Measurements from ENCODE around the gene EP400. TPM values are rescaled to one million over a fixed set of nuclear protein-coding genes. Genes with fewer than 3 reads are reported as not detected.

Gene EP400
- total RNA-seq, 1 experiment from 2014 or later, result 61.7 TPM

DNA sequence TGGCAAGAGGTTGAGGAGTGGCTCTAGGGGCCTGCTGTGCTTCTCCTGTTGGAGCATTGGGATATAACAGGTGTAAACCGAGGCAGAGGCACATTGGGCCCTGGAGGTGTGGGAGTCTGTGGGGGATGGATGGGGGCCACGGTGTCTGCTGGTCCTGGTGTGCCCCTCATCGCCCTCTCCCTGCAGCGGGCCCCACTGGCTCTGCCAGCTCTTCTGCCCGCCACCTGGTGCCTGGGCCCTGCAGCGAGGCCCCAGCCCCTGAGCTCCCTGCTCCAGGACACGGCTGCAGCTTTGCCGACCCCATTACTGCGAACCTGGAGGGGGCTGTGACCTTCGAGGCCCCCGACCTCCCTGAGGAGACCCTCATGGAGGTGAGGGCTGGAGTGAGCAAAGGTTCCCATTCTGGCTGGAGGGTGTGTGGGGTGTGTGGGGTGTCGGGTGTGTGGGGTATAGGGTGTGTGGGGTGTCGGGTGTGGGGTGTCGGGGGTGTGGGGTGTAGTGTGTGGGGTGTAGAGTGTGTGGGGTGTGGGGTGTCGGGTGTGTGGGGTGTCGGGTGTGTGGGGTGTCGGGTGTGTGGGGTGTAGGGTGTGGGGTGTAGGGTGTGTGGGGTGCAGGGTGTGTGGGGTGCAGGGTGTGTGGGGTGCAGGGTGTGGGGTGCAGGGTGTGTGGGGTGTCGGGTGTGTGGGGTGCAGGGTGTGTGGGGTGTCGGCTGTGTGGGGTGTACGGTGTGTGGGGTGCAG is 31.3 kb upstream of the EP400 start:
- no peak overlapping the region for H3T11ph ChIP-seq (ENCODE audit: low read length)
- H3K18ac ChIP-seq (ENCODE audit: insufficient read length, low read depth, low read length), result no peak overlapping the region
- H2BK120ac ChIP-seq (ENCODE audit: low read depth, low read length, poor library complexity, severe bottlenecking), result no peak overlapping the region
- Mint-ChIP-seq H3K4me1 (no peaks in the 10 kb centered on the region), H3K4me3 (no peak overlapping the region), H3K36me3 (ENCODE audit: insufficient read depth in 1 of 3, low read depth in 3 of 3) (peaks cover 4 to 52% (median 40%) of the 10 kb centered on the region in 3 experiments), H3K27me3 (ENCODE audit: low read depth) (no peaks in the 10 kb centered on the region), H3K27ac (no peak overlapping the region), H3K9me3 (no peaks in the 10 kb centered on the region)
- no peak overlapping the region for H4K91ac ChIP-seq (ENCODE audit: insufficient read length, low read depth, low read length)
- H3K56ac ChIP-seq (ENCODE audit: insufficient read length, low read depth, low read length), result no peak overlapping the region
- no peak overlapping the region for H4K8ac ChIP-seq (replicated peaks; ENCODE audit: insufficient read length, low read depth, low read length)
- no peaks in the 10 kb centered on the region for H3K79me2 ChIP-seq (ENCODE audit: insufficient read depth, low read length)
- no peak overlapping the region for H3K4ac ChIP-seq (ENCODE audit: low read depth, low read length)
- WGBS (ENCODE audit: extremely low coverage, insufficient read length, low lambda C conversion rate), result 100% methylated on average over 2 of the region's 20 CpGs
- TF ChIP-seq, protein P1, sequence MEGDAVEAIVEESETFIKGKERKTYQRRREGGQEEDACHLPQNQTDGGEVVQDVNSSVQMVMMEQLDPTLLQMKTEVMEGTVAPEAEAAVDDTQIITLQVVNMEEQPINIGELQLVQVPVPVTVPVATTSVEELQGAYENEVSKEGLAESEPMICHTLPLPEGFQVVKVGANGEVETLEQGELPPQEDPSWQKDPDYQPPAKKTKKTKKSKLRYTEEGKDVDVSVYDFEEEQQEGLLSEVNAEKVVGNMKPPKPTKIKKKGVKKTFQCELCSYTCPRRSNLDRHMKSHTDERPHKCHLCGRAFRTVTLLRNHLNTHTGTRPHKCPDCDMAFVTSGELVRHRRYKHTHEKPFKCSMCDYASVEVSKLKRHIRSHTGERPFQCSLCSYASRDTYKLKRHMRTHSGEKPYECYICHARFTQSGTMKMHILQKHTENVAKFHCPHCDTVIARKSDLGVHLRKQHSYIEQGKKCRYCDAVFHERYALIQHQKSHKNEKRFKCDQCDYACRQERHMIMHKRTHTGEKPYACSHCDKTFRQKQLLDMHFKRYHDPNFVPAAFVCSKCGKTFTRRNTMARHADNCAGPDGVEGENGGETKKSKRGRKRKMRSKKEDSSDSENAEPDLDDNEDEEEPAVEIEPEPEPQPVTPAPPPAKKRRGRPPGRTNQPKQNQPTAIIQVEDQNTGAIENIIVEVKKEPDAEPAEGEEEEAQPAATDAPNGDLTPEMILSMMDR (conservative IDR thresholded peaks at IDR 0.05), result no peak
- peaks cover 3% of the 10 kb centered on the region for H4K20me1 ChIP-seq (ENCODE audit: control insufficient read depth, insufficient read depth, insufficient read length)
- H3K23me2 ChIP-seq (ENCODE audit: insufficient read length, low read depth, low read length, poor library complexity, severe bottlenecking), result no peaks in the 10 kb centered on the region
- H4K5ac ChIP-seq (ENCODE audit: insufficient read length, low read depth, low read length), result no peak overlapping the region
- no peaks in the 10 kb centered on the region for H3K9me3 ChIP-seq (ENCODE audit: control insufficient read depth, low read depth, low read length)
- no peak overlapping the region for H2AFZ ChIP-seq (ENCODE audit: low read length)
- no peak overlapping the region for H3K23ac ChIP-seq (ENCODE audit: insufficient read length, low read depth, low read length)
- H3K79me1 ChIP-seq (ENCODE audit: insufficient read depth, low read depth, low read length, poor library complexity, severe bottlenecking), result no peaks in the 10 kb centered on the region
- no peak overlapping the region for H2BK15ac ChIP-seq (ENCODE audit: low read depth, low read length)
- H3K27ac ChIP-seq (ENCODE audit: insufficient read length, low read depth, low read length), result no peak overlapping the region
- no peak overlapping the region for H3K9ac ChIP-seq (ENCODE audit: extremely low read depth, insufficient read length, low read length)
- H3K27me3 ChIP-seq (ENCODE audit: insufficient read depth, low read length), result no peaks in the 10 kb centered on the region
- H2BK20ac ChIP-seq (ENCODE audit: low read depth, low read length, poor library complexity, severe bottlenecking), result no peak overlapping the region
- no peak overlapping the region for H2BK5ac ChIP-seq (ENCODE audit: insufficient read length, low read length)
- H3K14ac ChIP-seq (ENCODE audit: insufficient read depth, low read length), result no peak overlapping the region
- no peak for DNase-seq
- H3K4me1 ChIP-seq (ENCODE audit: insufficient read depth, low read length), result no peaks in the 10 kb centered on the region
- H2AK5ac ChIP-seq (ENCODE audit: insufficient read length, low read length), result no peak overlapping the region
- H3K4me2 ChIP-seq (ENCODE audit: insufficient read depth, insufficient read length, low read length), result no peak overlapping the region
- H2BK12ac ChIP-seq (ENCODE audit: insufficient read length, low read depth, low read length), result no peak overlapping the region
